Measurements from ENCODE around the gene COL4A1.

GRCh38 chr13:110131424-110131823 is 175.5 kb downstream of the COL4A1 start:
- TF ChIP-seq CTCF (IDR thresholded peaks at IDR 0.05; ENCODE audit: insufficient read depth, low read length) (no peak), POLR2AphosphoS5 (IDR thresholded peaks at IDR 0.05; ENCODE audit: low read depth) (no peak), REST (IDR thresholded peaks at IDR 0.05; ENCODE audit: insufficient replicate concordance, low read depth) (no peak)
